ENCODE measurements around the gene CFAP45.

CFAP45 gene

GRCh38 chr1:159854693-159855192, 45.2 kb downstream of the CFAP45 start:
- peak overlapping the region; percentile 48 for H3K4me3 ChIP-seq (ENCODE audit: insufficient read length, low read depth)
- DNase-seq (ENCODE audit: low read depth, low spot score): peak; percentile 49
- no peaks in the 10 kb centered on the region for H3K9me3 ChIP-seq (ENCODE audit: insufficient read depth, low read length)
- peak overlapping the region; percentile 75 for H3K9ac ChIP-seq (ENCODE audit: insufficient read length, low read depth)
- H3K27me3 ChIP-seq (ENCODE audit: insufficient read depth, insufficient read length): peaks cover 37% of the 10 kb centered on the region
- TF ChIP-seq SUZ12 (IDR thresholded peaks at IDR 0.05; ENCODE audit: extremely low read depth, insufficient read depth, insufficient read length) (peak; percentile 34), ZNF274 (IDR thresholded peaks at IDR 0.05; ENCODE audit: low read depth, low read length) (no peak)
- no peaks in the 10 kb centered on the region for H3K4me1 ChIP-seq (ENCODE audit: insufficient read depth, insufficient read length)
- peaks cover 8% of the 10 kb centered on the region for H3K36me3 ChIP-seq (ENCODE audit: insufficient read depth, insufficient read length, low read length)

GRCh38 chr1:159854116-159854692, 45.8 kb downstream of the CFAP45 start:
- Histone ChIP-seq H3K4me3 (ENCODE audit: insufficient read length, low read depth) (peak overlapping the region; percentile 48), H3K36me3 (ENCODE audit: insufficient read depth, insufficient read length, low read length) (peaks cover 8% of the 10 kb centered on the region), H3K27me3 (ENCODE audit: insufficient read depth, insufficient read length) (peaks cover 37% of the 10 kb centered on the region), H3K9me3 (ENCODE audit: insufficient read depth, low read length) (no peaks in the 10 kb centered on the region), H3K9ac (ENCODE audit: insufficient read length, low read depth) (peak overlapping the region; percentile 75), H3K4me1 (ENCODE audit: insufficient read depth, insufficient read length) (no peaks in the 10 kb centered on the region)
- peak; percentile 52 for DNase-seq (ENCODE audit: low read depth, low spot score)
- TF ChIP-seq YY1 (IDR thresholded peaks at IDR 0.05; ENCODE audit: insufficient read depth, insufficient read length) (no peak), ZNF274 (IDR thresholded peaks at IDR 0.05; ENCODE audit: low read depth, low read length) (no peak), SUZ12 (IDR thresholded peaks at IDR 0.05; ENCODE audit: extremely low read depth, insufficient read depth, insufficient read length) (no peak)

GRCh38 chr1:159853417-159854115, 46.4 kb downstream of the CFAP45 start:
- Histone ChIP-seq H3K4me1 (ENCODE audit: insufficient read depth, insufficient read length) (no peaks in the 10 kb centered on the region), H3K36me3 (ENCODE audit: insufficient read depth, insufficient read length, low read length) (peaks cover 8% of the 10 kb centered on the region), H3K27me3 (ENCODE audit: insufficient read depth, insufficient read length) (peaks cover 37% of the 10 kb centered on the region), H3K4me3 (ENCODE audit: insufficient read length, low read depth) (peak overlapping the region; percentile 48), H3K9ac (ENCODE audit: insufficient read length, low read depth) (peak overlapping the region; percentile 75), H3K9me3 (ENCODE audit: insufficient read depth, low read length) (no peaks in the 10 kb centered on the region)
- no peak for DNase-seq (ENCODE audit: low read depth, low spot score)
- TF ChIP-seq YY1 (IDR thresholded peaks at IDR 0.05; ENCODE audit: insufficient read depth, insufficient read length): no peak
- no peak for TF ChIP-seq SUZ12 (IDR thresholded peaks at IDR 0.05; ENCODE audit: extremely low read depth, insufficient read depth, insufficient read length)
- TF ChIP-seq ZNF274 (IDR thresholded peaks at IDR 0.05; ENCODE audit: low read depth, low read length): no peak

GRCh38 chr1:159851407-159851806, 48.6 kb downstream of the CFAP45 start:
- Histone ChIP-seq H3K4me1 (ENCODE audit: insufficient read depth, insufficient read length) (no peaks in the 10 kb centered on the region), H3K36me3 (ENCODE audit: insufficient read depth, insufficient read length, low read length) (peaks cover 2% of the 10 kb centered on the region), H3K9me3 (ENCODE audit: insufficient read depth, low read length) (no peaks in the 10 kb centered on the region), H3K27me3 (ENCODE audit: insufficient read depth, insufficient read length) (peaks cover 30% of the 10 kb centered on the region), H3K4me3 (ENCODE audit: insufficient read length, low read depth) (no peak overlapping the region), H3K9ac (ENCODE audit: insufficient read length, low read depth) (no peak overlapping the region)
- TF ChIP-seq YY1 (IDR thresholded peaks at IDR 0.05; ENCODE audit: insufficient read depth, insufficient read length) (no peak), SUZ12 (IDR thresholded peaks at IDR 0.05; ENCODE audit: extremely low read depth, insufficient read depth, insufficient read length) (no peak), ZNF274 (IDR thresholded peaks at IDR 0.05; ENCODE audit: low read depth, low read length) (no peak)
- DNase-seq (ENCODE audit: low read depth, low spot score): no peak

- Histone ChIP-seq H3K36me3 (ENCODE audit: insufficient read depth, insufficient read length, low read length) (no peaks in the 10 kb centered on the region), H3K27me3 (ENCODE audit: insufficient read depth, insufficient read length) (peaks cover 14% of the 10 kb centered on the region), H3K9ac (ENCODE audit: insufficient read length, low read depth) (no peak overlapping the region), H3K9me3 (ENCODE audit: insufficient read depth, low read length) (no peaks in the 10 kb centered on the region), H3K4me1 (ENCODE audit: insufficient read depth, insufficient read length) (no peaks in the 10 kb centered on the region), H3K4me3 (ENCODE audit: insufficient read length, low read depth) (no peak overlapping the region)
- TF ChIP-seq ZNF274 (IDR thresholded peaks at IDR 0.05; ENCODE audit: low read depth, low read length) (no peak), YY1 (IDR thresholded peaks at IDR 0.05; ENCODE audit: insufficient read depth, insufficient read length) (no peak), SUZ12 (IDR thresholded peaks at IDR 0.05; ENCODE audit: extremely low read depth, insufficient read depth, insufficient read length) (no peak)
- no peak for DNase-seq (ENCODE audit: low read depth, low spot score)
Observed at GRCh38 chr1:159849626-159850366, 50.2 kb downstream of the CFAP45 start.

- Histone ChIP-seq H3K27me3 (ENCODE audit: insufficient read depth, insufficient read length) (peaks cover 5% of the 10 kb centered on the region), H3K9me3 (ENCODE audit: insufficient read depth, low read length) (no peaks in the 10 kb centered on the region), H3K4me3 (ENCODE audit: insufficient read length, low read depth) (no peak overlapping the region), H3K36me3 (ENCODE audit: insufficient read depth, insufficient read length, low read length) (no peaks in the 10 kb centered on the region), H3K4me1 (ENCODE audit: insufficient read depth, insufficient read length) (no peaks in the 10 kb centered on the region), H3K9ac (ENCODE audit: insufficient read length, low read depth) (no peak overlapping the region)
- no peak for DNase-seq (ENCODE audit: low read depth, low spot score)
- TF ChIP-seq ZNF274 (IDR thresholded peaks at IDR 0.05; ENCODE audit: low read depth, low read length) (no peak), SUZ12 (IDR thresholded peaks at IDR 0.05; ENCODE audit: extremely low read depth, insufficient read depth, insufficient read length) (no peak), YY1 (IDR thresholded peaks at IDR 0.05; ENCODE audit: insufficient read depth, insufficient read length) (no peak)
Observed at GRCh38 chr1:159848326-159848725, 51.6 kb downstream of the CFAP45 start.

GRCh38 chr1:159847231-159847630, 52.7 kb downstream of the CFAP45 start:
- Histone ChIP-seq H3K27me3 (ENCODE audit: insufficient read depth, insufficient read length) (peaks cover 3% of the 10 kb centered on the region), H3K4me1 (ENCODE audit: insufficient read depth, insufficient read length) (no peaks in the 10 kb centered on the region), H3K9ac (ENCODE audit: insufficient read length, low read depth) (no peak overlapping the region), H3K9me3 (ENCODE audit: insufficient read depth, low read length) (no peaks in the 10 kb centered on the region), H3K4me3 (ENCODE audit: insufficient read length, low read depth) (no peak overlapping the region), H3K36me3 (ENCODE audit: insufficient read depth, insufficient read length, low read length) (no peaks in the 10 kb centered on the region)
- no peak for DNase-seq (ENCODE audit: low read depth, low spot score)
- no peak for TF ChIP-seq SUZ12 (IDR thresholded peaks at IDR 0.05; ENCODE audit: extremely low read depth, insufficient read depth, insufficient read length)
- TF ChIP-seq ZNF274 (IDR thresholded peaks at IDR 0.05; ENCODE audit: low read depth, low read length): no peak
- TF ChIP-seq YY1 (IDR thresholded peaks at IDR 0.05; ENCODE audit: insufficient read depth, insufficient read length): no peak
